HCT116 (cell line): Measurements from ENCODE around the gene UBAP2. TPM values are rescaled to one million over a fixed set of nuclear protein-coding genes. Genes with fewer than 3 reads are reported as not detected.

Source experiments
- ATAC-seq: fragments of 200-7000 bp; cut with Tn5 transposase; 2 replicates; pipeline ENCODE4 v1.9.1; 2020; ENCODE audit warnings: mild to moderate bottlenecking, moderate library complexity
- BruUV-seq: library from RNA; stranded (reverse); fragments of 400-500 nt; replicated peaks from 2 replicates; lab custom pipeline; 2021; lab: Mats Ljungman, UMichigan
- CTCF ChIA-PET: fragments of 300-600 bp; sonication (Branson Sonifier 250); formaldehyde crosslinking; loops from one replicate; lab custom pipeline; 2021; ENCODE audit warnings: antibody characterized with exemption; lab: Charles Lee
- POLR2A ChIA-PET: fragments of 300-600, 350-600 bp; sonication (Branson Sonifier 250); formaldehyde crosslinking; loops from one replicate; lab custom pipeline; 2021; ENCODE audit warnings: antibody characterized with exemption; lab: Charles Lee
- RAD21 ChIA-PET, 2 experiments: fragments of 300-600 bp; sonication (Branson Sonifier 250); formaldehyde crosslinking; loops; one replicate each; lab custom pipeline; 2023; ENCODE audit warnings: low total read pairs in 2 of 2; ENCODE audit not compliant: uncharacterized antibody in 2 of 2, unreplicated experiment in 2 of 2, low non-redundant PET in 1 of 2; lab: Charles Lee
- DNase-seq: peaks from one replicate; pipeline ENCODE4 v3.0.0-alpha.2; 2010; ENCODE audit warnings: low read depth, low spot score
- H2AFZ ChIP-seq: fragments of 200-600 bp; shearing (Covaris generic), sonication (generic); 2 replicates; pipeline ENCODE4 v1.6.1; 2017; ENCODE audit warnings: low read depth, mixed run types, mixed read lengths, antibody characterized with exemption, low read length; ENCODE audit not compliant: poor library complexity, severe bottlenecking
- H3K27ac ChIP-seq: 2 replicates; pipeline ENCODE4 v1.5.1; 2012; ENCODE audit warnings: low read depth, low read length
- H3K27me3 ChIP-seq: fragments of 200-600 bp; sonication (generic); 2 replicates; pipeline ENCODE4 v1.6.1; 2016; ENCODE audit warnings: mixed run types, low read length, mixed read lengths; ENCODE audit not compliant: insufficient read depth
- H3K36me3 ChIP-seq, 2 experiments: fragments of 200-500 bp in 1 of 2; fragments of 200-600 bp in 1 of 2; sonication (Bioruptor generic) in 1 of 2; sonication (generic) in 1 of 2; 2 replicates each; pipeline versions ENCODE4 v1.5.1 to v1.6.1; 2014 to 2016; ENCODE audit warnings: low read length in 2 of 2, inconsistent platforms in 1 of 2, mixed read lengths in 1 of 2, mixed run types in 1 of 2; ENCODE audit not compliant: insufficient read depth in 2 of 2, control insufficient read depth in 1 of 2
- H3K4me1 ChIP-seq, 2 experiments: fragments of 200-600 bp in 1 of 2; sonication (generic) in 1 of 2; 2 replicates each; pipeline versions ENCODE4 v1.5.1 to v1.6.1; 2012 to 2017; ENCODE audit warnings: low read length in 2 of 2, inconsistent platforms in 1 of 2, mild to moderate bottlenecking in 1 of 2, mixed read lengths in 1 of 2, mixed run types in 1 of 2, moderate library complexity in 1 of 2; ENCODE audit not compliant: insufficient read depth in 2 of 2, control insufficient read depth in 1 of 2
- H3K4me2 ChIP-seq: fragments of 200-600 bp; sonication (generic); 2 replicates; pipeline ENCODE4 v1.6.1; 2017; ENCODE audit warnings: mixed run types, low read length, mixed read lengths
- H3K4me3 ChIP-seq, 2 experiments: fragments of 200-600 bp in 1 of 2; sonication (generic) in 1 of 2; replicated peaks in 1 of 2; 2 replicates each; pipeline ENCODE4 v1.5.1; 2011 to 2016; ENCODE audit warnings: low read length in 2 of 2, control low read depth in 1 of 2, low read depth in 1 of 2, mild to moderate bottlenecking in 1 of 2, mixed read lengths in 1 of 2, mixed run types in 1 of 2
- H3K79me2 ChIP-seq: fragments of 200-600 bp; sonication (generic); 2 replicates; pipeline ENCODE4 v1.6.1; 2017; ENCODE audit warnings: mild to moderate bottlenecking, mixed run types, low read length, moderate library complexity, mixed read lengths; ENCODE audit not compliant: insufficient read depth
- H3K9ac ChIP-seq: fragments of 200-600 bp; sonication (generic); 2 replicates; pipeline ENCODE4 v1.6.1; 2016; ENCODE audit warnings: low read length, mixed read lengths
- H3K9me2 ChIP-seq: fragments of 200-600 bp; sonication (generic), shearing (Covaris generic); 2 replicates; pipeline ENCODE4 v1.6.1; 2017; ENCODE audit warnings: mixed run types, mild to moderate bottlenecking, moderate library complexity; ENCODE audit not compliant: insufficient read depth
- H3K9me3 ChIP-seq, 2 experiments: fragments of 200-500 bp in 1 of 2; fragments of 200-600 bp in 1 of 2; sonication (Bioruptor generic) in 1 of 2; sonication (generic) in 1 of 2; 2 replicates each; pipeline ENCODE4 v1.6.1; 2014 to 2017; ENCODE audit warnings: low read length in 2 of 2, mixed read lengths in 2 of 2, inconsistent platforms in 1 of 2, low read depth in 1 of 2, mild to moderate bottlenecking in 1 of 2, mixed run types in 1 of 2, moderate library complexity in 1 of 2; ENCODE audit not compliant: control insufficient read depth in 1 of 2, insufficient read depth in 1 of 2
- H4K20me1 ChIP-seq: fragments of 200-600 bp; sonication (generic), shearing (Covaris generic); 2 replicates; pipeline ENCODE4 v1.6.1; 2017; ENCODE audit warnings: mixed run types, mild to moderate bottlenecking, moderate library complexity; ENCODE audit not compliant: insufficient read depth
- ATF3 ChIP-seq: IDR thresholded peaks from 2 replicates; pipeline ENCODE4 v1.6.1; 2012
- CBX3 ChIP-seq: IDR thresholded peaks from 2 replicates; pipeline ENCODE4 v1.6.1; 2012; ENCODE audit warnings: low read depth
- CEBPB ChIP-seq: IDR thresholded peaks from 2 replicates; pipeline ENCODE4 v1.6.1; 2012; ENCODE audit warnings: low read depth
- EGR1 ChIP-seq: IDR thresholded peaks from 2 replicates; pipeline ENCODE4 v1.6.1; 2012; ENCODE audit warnings: low read depth
- ELF1 ChIP-seq: IDR thresholded peaks from 2 replicates; pipeline ENCODE4 v1.6.1; 2012; ENCODE audit warnings: low read depth, borderline replicate concordance
- EZH2 ChIP-seq: fragments of 200-600 bp; sonication (generic); IDR thresholded peaks from 2 replicates; pipeline ENCODE4 v1.6.1; 2017; ENCODE audit warnings: antibody characterized with exemption, mixed run types
- EZH2phosphoT487 ChIP-seq: fragments of 200-600 bp; IDR thresholded peaks from 2 replicates; pipeline ENCODE4 v1.6.1; 2018; ENCODE audit warnings: antibody characterized with exemption, borderline replicate concordance
- FOSL1 ChIP-seq: IDR thresholded peaks from 2 replicates; pipeline ENCODE4 v1.6.1; 2012; ENCODE audit warnings: low read depth
- JUND ChIP-seq: IDR thresholded peaks from 2 replicates; pipeline ENCODE4 v1.6.1; 2012
- POLR2A ChIP-seq: IDR thresholded peaks from 2 replicates; pipeline ENCODE4 v1.7.0; 2011; ENCODE audit warnings: borderline replicate concordance; ENCODE audit not compliant: insufficient read depth, insufficient read length; ENCODE audit errors: extremely low read depth
- POLR2AphosphoS5 ChIP-seq: IDR thresholded peaks from 2 replicates; pipeline ENCODE4 v1.6.1; 2011; ENCODE audit warnings: mild to moderate bottlenecking, low read depth, low read length, moderate library complexity
- SP1 ChIP-seq: IDR thresholded peaks from 2 replicates; pipeline ENCODE4 v1.6.1; 2012; ENCODE audit warnings: low read depth
- ZFX ChIP-seq: fragments of 450-650 bp; IDR thresholded peaks from 2 replicates; pipeline ENCODE4 v1.6.1; 2017
- ZNF274 ChIP-seq: fragments of 200-500 bp; sonication (Bioruptor generic); IDR thresholded peaks from 2 replicates; pipeline ENCODE4 v1.6.1; 2014; ENCODE audit warnings: mild to moderate bottlenecking, low read depth, low read length, inconsistent platforms
- intact Hi-C: fragments of 100-400 bp; cut with micrococcal nuclease; formaldehyde crosslinking; loops from 2 replicates; pipeline ENCODE4 v1.10.0; 2022
- total RNA-seq: library from RNA; stranded (reverse); gene quantifications from one replicate; pipeline ENCODE4 v1.2.1, GENCODE V29; 2021; ENCODE audit not compliant: unreplicated experiment
- TF ChIP-seq, protein P1 (sequence below): IDR thresholded peaks from 2 replicates; pipeline ENCODE4 v1.6.1; 2012; ENCODE audit warnings: low read depth
- TF ChIP-seq, protein P2 (sequence below), 3 experiments: fragments of 200-600 bp in 1 of 3; sonication (generic) in 1 of 3; IDR thresholded peaks in 2 of 3; conservative IDR thresholded peaks in 1 of 3; 2 replicates each; pipeline ENCODE4 v1.5.1; 2012 to 2017; ENCODE audit warnings: low read depth in 2 of 3, low read length in 2 of 3, antibody characterized with exemption in 1 of 3, borderline replicate concordance in 1 of 3, control low read depth in 1 of 3, mild to moderate bottlenecking in 1 of 3, mixed read lengths in 1 of 3, mixed run types in 1 of 3, moderate library complexity in 1 of 3; ENCODE audit not compliant: insufficient read depth in 1 of 3
- TF ChIP-seq, protein P3 (sequence below): IDR thresholded peaks from 2 replicates; pipeline ENCODE4 v1.6.1; 2011; ENCODE audit warnings: mild to moderate bottlenecking, low read length, moderate library complexity; ENCODE audit not compliant: insufficient replicate concordance; ENCODE audit errors: extremely low read depth

The UBAP2 gene
- total RNA-seq, 1 experiment from 2014 or later: 51.3 TPM

GRCh38 chr9:33894316-33894715 is 154.4 kb downstream of the UBAP2 start:
- POLR2A ChIA-PET: no interaction called here
- no peak overlapping the region for H3K9ac ChIP-seq
- ATAC-seq (no peak), DNase-seq (no peak)
- H4K20me1 ChIP-seq: peaks cover 20% of the 10 kb centered on the region
- no peak overlapping the region for H3K27ac ChIP-seq
- RAD21 ChIA-PET: no interaction called here
- no peak overlapping the region for H2AFZ ChIP-seq
- no peak overlapping the region for H3K4me2 ChIP-seq
- TF ChIP-seq ATF3 (no peak), FOSL1 (no peak), EGR1 (no peak), ZNF274 (no peak), POLR2AphosphoS5 (no peak), CEBPB (no peak), EZH2 (no peak), EZH2phosphoT487 (no peak), ELF1 (no peak), SP1 (no peak), POLR2A (no peak), ZFX (no peak), CBX3 (no peak), JUND (no peak)
- TF ChIP-seq, protein P1, sequence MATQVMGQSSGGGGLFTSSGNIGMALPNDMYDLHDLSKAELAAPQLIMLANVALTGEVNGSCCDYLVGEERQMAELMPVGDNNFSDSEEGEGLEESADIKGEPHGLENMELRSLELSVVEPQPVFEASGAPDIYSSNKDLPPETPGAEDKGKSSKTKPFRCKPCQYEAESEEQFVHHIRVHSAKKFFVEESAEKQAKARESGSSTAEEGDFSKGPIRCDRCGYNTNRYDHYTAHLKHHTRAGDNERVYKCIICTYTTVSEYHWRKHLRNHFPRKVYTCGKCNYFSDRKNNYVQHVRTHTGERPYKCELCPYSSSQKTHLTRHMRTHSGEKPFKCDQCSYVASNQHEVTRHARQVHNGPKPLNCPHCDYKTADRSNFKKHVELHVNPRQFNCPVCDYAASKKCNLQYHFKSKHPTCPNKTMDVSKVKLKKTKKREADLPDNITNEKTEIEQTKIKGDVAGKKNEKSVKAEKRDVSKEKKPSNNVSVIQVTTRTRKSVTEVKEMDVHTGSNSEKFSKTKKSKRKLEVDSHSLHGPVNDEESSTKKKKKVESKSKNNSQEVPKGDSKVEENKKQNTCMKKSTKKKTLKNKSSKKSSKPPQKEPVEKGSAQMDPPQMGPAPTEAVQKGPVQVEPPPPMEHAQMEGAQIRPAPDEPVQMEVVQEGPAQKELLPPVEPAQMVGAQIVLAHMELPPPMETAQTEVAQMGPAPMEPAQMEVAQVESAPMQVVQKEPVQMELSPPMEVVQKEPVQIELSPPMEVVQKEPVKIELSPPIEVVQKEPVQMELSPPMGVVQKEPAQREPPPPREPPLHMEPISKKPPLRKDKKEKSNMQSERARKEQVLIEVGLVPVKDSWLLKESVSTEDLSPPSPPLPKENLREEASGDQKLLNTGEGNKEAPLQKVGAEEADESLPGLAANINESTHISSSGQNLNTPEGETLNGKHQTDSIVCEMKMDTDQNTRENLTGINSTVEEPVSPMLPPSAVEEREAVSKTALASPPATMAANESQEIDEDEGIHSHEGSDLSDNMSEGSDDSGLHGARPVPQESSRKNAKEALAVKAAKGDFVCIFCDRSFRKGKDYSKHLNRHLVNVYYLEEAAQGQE: no peak
- TF ChIP-seq, protein P2, sequence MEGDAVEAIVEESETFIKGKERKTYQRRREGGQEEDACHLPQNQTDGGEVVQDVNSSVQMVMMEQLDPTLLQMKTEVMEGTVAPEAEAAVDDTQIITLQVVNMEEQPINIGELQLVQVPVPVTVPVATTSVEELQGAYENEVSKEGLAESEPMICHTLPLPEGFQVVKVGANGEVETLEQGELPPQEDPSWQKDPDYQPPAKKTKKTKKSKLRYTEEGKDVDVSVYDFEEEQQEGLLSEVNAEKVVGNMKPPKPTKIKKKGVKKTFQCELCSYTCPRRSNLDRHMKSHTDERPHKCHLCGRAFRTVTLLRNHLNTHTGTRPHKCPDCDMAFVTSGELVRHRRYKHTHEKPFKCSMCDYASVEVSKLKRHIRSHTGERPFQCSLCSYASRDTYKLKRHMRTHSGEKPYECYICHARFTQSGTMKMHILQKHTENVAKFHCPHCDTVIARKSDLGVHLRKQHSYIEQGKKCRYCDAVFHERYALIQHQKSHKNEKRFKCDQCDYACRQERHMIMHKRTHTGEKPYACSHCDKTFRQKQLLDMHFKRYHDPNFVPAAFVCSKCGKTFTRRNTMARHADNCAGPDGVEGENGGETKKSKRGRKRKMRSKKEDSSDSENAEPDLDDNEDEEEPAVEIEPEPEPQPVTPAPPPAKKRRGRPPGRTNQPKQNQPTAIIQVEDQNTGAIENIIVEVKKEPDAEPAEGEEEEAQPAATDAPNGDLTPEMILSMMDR (IDR thresholded peaks at IDR 0.05 in 2 of 3, conservative IDR thresholded peaks at IDR 0.05 in 1 of 3; ENCODE audit: borderline replicate concordance in 1 of 3, insufficient read depth in 1 of 3, low read depth in 2 of 3, low read length in 2 of 3): no peak
- TF ChIP-seq, protein P3, sequence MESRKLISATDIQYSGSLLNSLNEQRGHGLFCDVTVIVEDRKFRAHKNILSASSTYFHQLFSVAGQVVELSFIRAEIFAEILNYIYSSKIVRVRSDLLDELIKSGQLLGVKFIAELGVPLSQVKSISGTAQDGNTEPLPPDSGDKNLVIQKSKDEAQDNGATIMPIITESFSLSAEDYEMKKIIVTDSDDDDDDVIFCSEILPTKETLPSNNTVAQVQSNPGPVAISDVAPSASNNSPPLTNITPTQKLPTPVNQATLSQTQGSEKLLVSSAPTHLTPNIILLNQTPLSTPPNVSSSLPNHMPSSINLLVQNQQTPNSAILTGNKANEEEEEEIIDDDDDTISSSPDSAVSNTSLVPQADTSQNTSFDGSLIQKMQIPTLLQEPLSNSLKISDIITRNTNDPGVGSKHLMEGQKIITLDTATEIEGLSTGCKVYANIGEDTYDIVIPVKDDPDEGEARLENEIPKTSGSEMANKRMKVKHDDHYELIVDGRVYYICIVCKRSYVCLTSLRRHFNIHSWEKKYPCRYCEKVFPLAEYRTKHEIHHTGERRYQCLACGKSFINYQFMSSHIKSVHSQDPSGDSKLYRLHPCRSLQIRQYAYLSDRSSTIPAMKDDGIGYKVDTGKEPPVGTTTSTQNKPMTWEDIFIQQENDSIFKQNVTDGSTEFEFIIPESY: no peak
- H3K27me3 ChIP-seq: no peaks in the 10 kb centered on the region
- H3K4me1 ChIP-seq: no peaks in the 10 kb centered on the region
- no TSS peak for BruUV-seq
- no peaks in the 10 kb centered on the region for H3K9me3 ChIP-seq
- no peak overlapping the region for H3K4me3 ChIP-seq
- peaks cover 86% of the 10 kb centered on the region for H3K79me2 ChIP-seq
- CTCF ChIA-PET: interaction anchor here (1.6 kb wide), 1 partner anchor 30 kb away, joined by 3 read pairs; no protein-coding TSS in a partner anchor
- peaks cover 0 to 2% of the 10 kb centered on the region in 2 experiments; a peak in 1 of 4 replicates for H3K36me3 ChIP-seq
- intact Hi-C loops: no loop called here
- no peaks in the 10 kb centered on the region for H3K9me2 ChIP-seq
